ENCODE results near the gene PPEF1.
"Not testable (repeated sequence)": the region's sequence is repeated elsewhere in the genome, so short reads cannot be mapped to it uniquely, and the experiment has no call there.

Gene PPEF1

DNA sequence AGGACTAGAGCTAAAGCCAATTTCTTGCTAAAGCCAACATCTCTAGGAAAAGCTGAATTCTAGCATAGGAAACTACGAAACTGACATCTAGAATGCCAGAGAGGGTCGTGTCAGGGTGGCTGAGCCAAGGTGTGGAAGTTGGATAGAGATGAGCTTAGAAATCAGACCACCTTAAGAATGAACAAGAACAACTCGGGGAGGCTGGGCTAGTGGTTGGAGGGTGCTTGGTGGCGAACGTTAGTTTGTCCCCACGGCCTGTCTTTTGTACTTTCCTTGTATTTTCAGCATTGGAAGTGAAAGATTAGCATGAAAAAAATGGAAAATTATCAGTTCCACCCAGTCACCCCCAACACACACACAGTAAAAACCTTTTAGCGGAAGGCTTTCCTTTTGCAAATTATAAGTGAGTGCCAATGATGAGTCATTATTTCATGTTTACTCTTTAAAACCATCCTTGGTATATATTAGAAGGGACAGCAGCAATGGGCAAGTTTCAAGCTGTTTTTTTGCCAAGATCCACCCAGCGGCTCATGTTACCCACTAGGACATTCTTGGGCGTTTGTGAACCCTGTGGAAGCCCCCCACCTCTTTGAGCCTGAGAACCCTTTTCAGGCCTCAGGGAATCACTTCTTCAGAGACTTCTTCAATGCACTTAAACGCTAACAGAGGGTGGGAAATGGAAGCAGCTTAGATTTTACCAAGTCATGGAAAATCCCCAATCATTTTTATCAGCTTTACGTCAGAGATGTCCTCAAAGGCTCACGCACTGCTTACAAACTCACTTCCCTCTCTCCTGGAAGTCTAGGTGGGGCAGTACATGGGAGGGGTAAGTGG, 4.9 kb upstream of the PPEF1 start:
- DNase-seq, result no peak

DNA sequence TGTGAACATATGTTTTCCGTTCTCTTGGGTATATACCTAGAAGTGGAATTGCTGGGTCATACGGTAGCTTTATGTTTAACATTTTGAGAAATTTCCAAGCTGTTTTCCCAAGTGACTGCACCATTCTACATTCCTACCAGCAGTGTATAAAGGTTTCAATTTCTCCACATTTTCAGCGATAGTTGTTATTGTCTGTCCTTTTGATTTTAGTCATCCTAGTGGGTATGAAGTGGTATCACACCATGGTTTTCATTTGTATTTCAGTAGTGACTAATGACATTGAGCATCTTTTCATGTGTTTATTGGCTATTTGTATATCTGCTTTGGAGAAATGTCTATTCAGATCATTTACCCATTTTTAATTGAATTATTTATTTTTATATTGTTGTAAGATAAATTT, 2.4 kb downstream of the PPEF1 start:
- DNase-seq, result no peak

DNA sequence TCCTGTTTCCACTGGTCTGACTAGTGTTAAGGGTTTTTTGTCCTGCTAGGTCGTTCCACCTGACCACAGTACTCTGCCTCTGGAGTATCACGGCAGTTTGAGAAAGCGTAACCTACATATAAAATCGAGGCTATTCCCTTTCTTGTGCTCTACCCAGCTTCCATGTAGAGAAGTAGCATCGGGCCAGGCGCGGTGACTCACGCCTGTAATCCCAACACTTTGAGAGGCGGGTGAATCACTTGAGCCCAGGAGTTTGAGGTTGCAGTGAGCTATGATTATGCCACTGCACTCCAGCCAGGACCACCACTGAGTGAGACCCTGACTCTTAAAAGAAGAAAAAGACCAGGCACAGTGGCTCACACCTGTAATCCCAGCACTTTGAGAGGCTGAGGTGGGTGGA, 7.5 kb downstream of the PPEF1 start:
- no peak for DNase-seq

DNA sequence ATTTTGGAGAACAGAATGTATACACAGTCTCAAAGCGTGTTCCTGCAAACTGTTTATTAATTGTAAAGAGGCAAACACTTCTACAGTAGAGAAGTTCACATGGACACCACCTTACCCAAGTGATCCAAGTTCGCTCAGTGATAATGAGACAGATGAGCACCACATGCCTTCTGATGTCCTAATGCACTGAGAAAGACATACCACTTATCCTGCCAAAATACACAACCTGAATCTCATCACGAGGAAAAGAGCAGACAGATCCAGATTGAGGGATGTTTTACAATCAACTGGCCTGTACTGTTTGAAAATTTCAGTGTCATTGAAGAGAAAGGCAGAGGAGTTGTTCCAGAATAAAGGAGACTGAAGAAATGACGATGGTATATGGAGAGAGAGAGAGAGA, 12.4 kb downstream of the PPEF1 start:
- no peak for DNase-seq

DNA sequence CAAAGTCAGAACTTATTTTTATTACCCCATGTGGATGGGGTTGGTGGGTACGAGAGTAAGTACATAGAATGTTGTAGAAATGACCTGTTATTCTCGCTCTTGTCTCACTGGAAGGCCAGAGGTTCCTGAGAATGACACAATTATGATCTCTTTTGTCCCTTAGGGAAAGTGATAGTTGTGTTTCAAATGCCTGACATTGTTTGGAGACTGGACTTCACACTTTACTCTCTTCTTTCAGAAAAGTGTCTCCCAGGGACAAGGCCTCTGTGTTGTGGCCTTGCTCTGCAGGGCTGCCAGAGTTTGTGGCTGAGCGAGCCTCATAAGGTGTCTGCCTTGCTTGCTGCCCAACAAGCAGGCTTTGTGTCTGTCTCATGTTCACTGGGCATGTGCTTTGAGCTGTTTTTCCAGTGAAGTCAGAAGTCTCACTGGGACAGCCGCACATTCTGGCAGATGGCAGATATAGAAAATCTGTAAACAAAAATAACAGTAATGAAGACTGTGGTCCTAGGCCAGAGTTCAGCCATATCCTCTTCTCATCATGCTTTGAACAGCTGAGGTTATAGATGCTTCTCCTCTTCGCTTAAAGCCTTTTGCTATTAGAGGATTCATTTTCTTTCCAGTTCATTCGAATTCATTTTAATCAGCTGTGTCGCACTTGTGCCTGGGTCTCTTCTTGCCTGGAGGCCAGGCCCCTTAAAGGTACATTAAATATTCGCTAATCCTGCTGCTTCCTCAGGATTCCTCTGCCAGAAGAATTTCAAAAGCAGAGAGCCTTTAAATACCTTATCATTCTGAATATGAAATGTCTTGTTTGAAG, 14.4 kb downstream of the PPEF1 start:
- DNase-seq, result no peak

DNA sequence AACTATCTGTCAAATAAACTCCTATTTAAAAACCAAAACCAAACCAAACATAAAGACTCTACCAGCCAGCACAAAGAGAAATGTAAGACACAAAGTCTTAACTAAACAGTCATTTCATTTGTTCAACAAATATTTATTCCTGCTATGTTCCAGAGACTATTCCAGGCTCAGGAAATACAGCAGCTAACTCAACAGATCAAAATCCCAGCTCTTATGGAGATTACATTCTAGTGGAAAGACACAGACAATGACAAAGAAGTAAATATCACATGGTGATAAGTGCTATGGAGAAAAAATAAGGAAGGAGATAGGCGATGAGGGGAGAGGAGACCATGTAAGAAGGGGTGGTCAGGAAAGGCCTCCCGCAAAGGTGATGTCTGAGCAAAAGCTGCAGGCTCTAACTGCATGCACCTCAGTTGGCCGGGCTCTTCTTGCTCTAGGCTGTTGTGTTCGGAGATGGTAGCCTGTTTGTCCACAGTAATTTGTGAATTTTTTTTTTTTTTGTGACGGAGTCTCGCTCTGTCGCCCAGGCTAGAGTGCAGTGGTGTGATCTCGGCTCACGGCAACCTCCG, 15.1 kb downstream of the PPEF1 start:
- DNase-seq, result no peak

DNA sequence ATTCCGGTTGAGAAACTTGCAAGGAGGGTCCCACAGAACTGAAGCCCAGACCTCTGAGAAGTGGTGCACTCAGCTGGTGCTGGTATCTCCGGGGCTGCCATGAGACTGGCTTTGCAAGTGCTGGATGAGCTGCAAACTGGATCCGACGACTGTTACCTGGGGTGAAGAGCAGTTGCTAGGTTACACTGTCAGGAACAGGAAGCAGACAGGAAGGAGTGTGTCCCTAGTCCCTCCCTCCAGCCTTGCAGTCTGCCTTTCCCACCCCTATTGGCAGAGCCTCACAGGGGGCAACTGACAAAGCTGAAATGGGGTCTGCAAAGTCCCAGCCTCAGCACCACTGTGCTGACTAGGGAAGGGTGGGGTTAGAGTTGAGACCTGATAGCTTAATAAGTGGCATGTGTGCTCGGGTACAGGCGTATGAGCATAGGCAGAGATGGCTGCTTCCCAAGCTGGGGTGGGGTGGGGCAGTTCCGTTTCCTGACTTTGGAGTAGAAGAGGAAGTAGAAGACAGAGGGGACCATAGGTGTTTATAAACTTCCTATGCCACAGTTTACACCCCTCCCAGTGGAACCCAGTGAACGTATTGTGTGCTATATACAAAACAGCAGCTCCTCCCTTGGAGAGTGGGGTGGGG, 18.0 kb downstream of the PPEF1 start:
- DNase-seq, result no peak

DNA sequence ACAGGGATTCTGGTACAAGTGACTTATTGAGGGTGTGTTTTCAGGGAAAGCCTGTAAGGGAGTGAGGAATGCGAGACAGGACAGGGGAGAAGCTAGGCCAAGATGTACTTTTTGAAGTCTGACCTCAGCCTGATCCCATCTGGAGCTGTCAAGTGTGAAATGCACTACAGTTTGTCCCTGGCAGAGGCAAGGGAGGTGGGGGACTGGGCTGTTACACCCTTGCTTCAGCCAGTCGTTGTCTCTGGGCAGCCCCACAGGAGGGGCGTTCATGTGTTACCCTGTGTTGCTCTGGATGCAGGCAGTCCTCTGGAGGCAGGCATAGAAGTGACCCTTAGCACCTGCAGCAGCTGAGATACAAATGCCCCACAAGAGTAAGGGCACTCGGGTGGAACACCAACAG, 25.8 kb downstream of the PPEF1 start:
- no peak for DNase-seq

DNA sequence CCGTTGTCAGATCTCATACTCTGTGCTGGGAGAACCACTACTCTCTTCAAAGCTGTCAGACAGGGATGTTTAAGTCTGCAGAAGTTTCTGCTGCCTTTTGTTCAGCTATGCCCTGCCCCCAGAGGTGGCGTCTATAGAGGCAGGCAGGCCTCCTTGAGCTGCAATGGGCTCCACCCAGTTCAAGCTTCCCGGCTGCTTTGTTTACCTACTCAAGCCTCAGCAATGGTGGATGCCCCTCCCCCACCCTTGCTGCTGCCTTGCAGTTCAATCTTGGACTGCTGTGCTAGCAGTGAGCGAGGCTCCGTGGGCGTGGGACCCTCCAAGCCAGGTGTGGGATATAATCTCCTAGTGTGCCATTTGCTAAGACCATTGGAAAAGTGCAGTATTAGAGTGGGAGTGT, 32.2 kb downstream of the PPEF1 start:
- DNase-seq, result not testable (repeated sequence)

DNA sequence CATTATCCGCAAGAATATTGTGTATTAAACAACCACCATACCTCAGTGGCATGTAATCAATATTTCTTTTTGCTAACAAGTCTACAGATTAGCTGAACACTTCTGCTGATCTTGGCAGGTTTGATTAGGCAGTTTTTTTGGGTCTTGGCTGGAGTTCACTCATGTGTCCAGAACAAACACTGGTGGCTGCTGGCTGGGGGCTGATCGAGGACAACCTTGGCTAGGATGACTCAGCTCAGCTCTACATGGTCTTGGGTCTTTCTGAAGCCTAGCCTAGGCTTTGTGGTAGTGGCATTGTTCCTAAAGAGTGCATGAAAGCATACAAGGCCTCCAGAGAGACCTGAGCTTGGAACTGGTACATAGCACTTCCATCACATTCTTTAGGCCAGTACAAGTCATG, 41.1 kb downstream of the PPEF1 start:
- DNase-seq, result no peak

DNA sequence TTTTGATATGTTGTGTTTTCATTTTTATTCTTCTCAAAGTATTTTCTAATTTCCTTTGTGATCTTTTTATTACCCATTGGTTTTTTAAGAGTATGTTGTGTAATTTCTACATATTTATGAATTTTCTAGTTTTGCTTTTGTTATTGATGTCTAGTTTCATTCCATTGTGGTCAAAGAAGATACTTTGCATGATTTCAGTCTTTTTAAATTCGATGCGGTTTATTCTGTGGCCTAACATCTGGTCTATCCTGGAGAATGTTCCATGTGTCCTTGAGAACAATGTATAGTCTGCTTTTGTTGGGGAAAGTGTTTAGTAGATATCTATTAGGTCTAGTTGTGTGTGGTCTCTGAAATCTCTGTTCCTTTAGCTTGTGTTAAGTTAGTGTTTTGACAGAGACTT, 46.2 kb downstream of the PPEF1 start:
- DNase-seq, result no peak

DNA sequence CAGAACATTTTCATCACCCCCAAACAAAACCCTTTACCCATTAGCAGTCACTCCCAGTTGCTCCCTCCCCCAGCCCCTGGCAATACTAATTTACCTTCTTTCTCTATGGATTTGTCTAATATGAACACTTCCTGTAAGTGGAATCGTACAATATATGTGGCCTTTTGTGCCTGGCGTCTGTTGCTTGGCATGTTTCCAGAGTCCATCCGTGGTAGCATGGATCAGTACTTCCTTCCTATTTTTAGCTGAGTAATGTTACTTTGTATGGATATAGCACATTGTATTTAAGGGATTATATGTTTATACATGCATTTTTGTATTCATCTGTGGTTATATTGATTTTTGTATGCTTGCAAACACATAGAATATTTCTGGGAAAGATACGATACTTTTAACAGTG, 48.2 kb downstream of the PPEF1 start:
- no peak for DNase-seq

DNA sequence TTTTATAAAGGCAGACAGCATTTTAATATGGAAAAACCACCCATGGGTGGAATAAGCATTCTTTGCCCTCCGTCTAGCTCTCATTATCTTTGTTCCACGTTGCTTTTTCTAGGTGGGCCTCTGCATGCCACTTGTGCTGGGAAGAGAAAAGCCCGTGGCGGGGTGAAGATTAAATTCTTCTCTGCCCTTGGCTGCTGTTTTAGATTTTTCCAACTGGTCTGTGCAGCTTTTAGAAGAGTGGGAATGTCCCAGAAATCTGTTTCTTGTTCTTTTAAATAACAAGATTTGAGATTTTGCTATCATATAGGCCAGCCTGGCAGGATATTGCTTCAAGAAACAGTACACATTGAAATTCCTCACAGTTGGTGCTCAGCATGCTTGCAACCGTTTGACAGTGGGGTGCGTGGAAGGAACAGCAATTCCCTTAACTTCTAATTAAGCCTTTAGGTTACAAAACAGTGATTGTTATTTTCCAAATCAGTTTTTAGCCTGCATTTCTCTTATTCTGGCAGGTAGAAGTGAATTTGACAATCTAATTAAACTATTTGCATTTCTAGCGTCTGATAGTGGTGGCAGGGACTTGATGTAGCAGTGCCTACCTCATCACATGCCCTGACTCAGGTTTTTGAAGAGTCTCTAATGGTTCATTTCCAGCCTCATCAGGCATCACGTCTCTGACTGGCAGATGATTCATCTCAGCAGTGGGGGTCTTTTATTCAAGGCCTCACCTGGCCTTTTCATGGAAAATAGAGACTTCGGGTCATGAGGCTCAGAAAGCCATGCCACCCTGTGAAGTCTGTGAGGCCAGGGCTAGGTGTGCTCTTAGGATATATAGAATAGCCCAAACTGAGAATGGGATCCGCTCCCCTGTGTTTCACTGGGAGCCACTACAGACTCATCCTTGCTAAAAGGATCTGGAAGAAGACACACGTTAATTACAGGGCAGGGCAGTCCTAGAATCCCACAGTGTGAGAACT, 50.8 kb downstream of the PPEF1 start:
- DNase-seq, result no peak

DNA sequence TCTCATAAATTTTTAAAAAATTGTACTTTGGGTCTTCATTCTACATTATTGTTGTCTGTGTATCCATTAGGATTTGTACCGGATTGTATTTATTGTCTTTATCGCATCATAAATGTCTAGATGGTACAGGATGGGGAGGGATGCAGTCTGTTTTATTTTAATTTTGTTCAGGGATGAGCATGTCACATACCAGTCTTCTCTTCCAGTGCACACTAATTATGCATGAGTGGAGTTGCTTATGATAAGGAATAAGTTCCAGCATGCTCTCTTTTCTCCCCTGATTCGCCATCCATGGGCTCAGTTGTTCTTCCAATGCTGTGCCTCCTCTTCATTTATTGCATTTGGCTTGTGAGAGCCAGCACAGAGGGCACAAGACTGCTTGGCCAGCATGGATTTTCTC, 54.3 kb downstream of the PPEF1 start:
- DNase-seq, result no peak

DNA sequence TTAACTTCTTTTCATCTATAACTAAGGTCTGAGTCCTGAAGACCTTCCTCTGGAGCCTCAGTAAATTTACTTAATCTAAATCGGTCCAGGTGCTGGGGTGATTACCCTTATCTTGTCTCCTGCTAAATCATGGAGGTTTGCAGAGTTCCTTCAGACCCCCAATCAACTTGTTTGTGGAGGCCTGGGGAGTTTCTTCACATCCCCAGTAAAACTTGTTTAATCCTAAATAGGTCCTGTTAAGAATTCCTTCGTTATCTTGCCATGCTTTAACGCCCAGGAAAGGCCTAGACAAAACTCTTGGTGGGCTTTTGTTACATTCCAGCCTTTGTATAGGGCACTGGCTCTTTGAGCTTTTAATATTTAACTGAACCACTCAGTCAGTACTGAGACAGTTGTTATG, 55.7 kb downstream of the PPEF1 start:
- not testable (repeated sequence) for DNase-seq

DNA sequence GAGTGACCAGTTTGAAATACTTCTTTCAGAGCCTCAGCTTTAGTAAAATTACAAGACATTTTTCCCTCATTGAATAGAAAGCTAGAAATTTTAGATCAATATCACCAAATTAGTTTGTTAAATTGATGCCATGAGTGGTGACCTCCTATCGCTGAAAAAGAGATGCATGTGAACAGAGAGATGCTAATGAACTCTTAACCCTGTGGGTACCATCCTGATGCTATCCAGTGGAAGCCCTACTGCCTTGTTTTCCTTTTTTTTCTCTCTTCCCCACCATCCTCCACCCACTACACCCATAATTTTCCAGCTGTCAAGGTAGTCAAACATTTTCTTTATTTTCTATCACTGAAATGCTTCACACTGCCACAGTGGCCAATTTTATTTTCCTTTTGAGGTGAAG, 61.9 kb downstream of the PPEF1 start:
- no peak for DNase-seq

DNA sequence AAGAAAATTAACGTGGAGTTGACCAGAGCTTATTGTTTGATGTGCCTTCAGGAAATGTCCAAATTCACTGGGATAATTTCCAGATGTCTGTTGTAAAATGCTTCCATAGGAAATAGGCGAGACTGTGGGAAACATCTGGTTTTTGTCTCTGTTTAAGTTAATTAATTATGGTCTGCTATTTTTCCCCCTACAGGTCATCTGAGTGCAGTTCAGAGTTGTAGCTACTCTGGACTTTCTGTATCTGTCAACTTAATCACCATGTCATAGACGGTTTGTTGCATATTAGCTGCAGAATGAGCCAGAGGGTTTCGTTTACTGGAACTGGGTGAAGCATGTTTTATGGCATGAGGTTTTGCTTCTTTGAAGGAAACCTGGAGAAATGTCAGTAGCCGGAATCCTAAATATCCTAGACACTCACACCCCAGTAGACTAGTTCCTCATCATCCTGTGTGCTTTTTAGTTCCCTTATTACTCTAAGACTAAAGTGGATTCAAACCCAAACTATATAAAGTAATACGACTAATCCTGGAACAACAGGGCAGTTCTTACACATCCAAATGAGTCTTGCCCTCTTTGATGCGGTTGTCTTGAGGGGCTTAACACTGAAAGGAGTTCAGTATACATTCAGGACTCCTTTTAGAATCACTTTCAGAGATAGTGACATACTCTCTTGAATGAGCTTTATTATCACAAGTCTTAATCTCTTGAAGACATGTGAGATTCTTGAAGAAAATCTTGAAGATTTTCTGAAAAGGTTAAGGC, 62.5 kb downstream of the PPEF1 start:
- DNase-seq, result no peak

DNA sequence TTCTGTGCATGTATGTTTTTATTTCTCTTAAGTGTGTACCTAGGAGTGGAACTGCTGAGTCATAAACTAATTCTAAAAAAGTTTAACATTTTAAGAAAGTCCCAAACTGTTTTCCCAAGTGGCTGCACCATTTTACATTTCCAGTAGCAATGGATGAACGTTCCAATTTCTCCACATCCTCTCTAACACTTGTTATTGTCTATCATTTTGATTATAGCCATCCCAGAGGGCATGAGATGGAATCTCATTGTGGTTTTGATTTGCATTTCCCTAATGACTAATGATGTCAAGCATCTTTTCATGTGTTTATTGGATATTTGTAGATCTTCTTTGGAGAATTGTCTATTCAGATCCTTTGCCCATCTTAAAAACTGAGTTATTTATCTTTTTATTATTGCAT, 82.5 kb downstream of the PPEF1 start:
- no peak for DNase-seq

DNA sequence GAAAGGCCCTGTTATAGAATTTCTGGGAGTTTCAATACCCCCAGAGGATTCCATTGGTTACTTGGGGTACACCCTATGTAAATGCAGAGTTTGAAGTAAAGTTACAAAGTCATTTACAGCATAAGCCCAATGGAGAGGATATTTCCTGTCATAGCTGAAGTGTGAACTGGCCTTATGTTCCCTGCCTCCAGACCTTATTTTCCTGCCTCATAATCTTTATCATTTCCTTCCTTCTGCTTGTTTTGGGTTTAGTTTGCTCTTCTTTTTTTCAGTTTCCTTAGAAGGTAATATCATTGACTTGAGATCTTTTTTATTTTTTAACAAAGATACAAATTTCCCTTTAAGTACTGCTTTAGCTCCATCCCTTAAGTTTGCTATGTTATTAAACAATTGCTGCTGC, 85.4 kb downstream of the PPEF1 start:
- DNase-seq, result no peak

DNA sequence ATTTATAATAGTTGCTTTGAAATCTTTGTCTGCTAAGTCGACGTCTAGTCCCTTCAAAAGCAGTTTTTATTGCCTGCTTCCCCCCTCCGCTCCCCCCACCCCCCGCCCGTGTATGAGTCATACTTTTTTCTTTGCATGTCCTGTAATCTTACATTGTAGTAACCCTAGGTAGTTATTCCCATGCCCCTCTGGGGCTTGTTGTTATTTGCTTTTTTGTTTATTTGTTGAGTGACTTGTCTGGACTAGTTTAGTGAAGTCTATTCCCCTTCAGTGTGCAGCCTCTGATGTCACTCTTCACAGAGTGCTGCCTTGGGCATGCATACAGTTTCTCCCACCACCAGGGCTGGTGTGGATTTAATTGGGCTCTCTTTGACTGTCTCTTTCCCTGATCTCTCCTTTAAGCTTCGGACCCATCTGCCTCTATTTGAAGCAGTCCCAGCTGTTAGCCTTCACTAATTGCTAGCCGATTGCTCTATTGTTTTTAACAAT, 86.2 kb downstream of the PPEF1 start:
- no peak for DNase-seq

DNA sequence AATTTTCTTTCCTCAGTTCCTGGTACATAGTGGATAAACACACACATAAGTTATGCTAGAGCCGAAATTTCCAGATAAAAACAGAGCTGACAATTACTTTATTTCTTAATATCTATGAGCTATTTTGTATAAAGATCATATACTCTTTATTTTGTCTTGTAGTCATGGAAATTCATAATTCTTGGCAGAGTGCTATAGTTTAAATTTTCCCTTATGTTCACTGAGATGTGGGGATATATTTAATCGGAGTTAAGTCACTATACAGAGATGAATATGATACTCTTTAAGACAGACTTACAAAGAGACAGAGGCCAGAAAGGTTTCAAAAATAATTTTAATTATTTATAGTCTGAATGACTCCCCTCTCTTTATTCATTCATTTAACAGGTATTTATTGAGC, 89.7 kb downstream of the PPEF1 start:
- no peak for DNase-seq

Data from NCI-H1417 treated with DMSO at 0.1 percent for 48 hours (cell line).